HG03097 (cell line): Measurements from ENCODE around the gene NDUFB2.
"Not testable (repeated sequence)": the region's sequence is repeated elsewhere in the genome, so short reads cannot be mapped to it uniquely, and the experiment has no call there.

ENCODE experiments used
- ATAC-seq: cut with Tn5 transposase; IDR thresholded peaks from one replicate; pipeline ENCODE4 v1.9.1; 2021; ENCODE audit not compliant: unreplicated experiment, low FRiP score

The NDUFB2 gene

DNA sequence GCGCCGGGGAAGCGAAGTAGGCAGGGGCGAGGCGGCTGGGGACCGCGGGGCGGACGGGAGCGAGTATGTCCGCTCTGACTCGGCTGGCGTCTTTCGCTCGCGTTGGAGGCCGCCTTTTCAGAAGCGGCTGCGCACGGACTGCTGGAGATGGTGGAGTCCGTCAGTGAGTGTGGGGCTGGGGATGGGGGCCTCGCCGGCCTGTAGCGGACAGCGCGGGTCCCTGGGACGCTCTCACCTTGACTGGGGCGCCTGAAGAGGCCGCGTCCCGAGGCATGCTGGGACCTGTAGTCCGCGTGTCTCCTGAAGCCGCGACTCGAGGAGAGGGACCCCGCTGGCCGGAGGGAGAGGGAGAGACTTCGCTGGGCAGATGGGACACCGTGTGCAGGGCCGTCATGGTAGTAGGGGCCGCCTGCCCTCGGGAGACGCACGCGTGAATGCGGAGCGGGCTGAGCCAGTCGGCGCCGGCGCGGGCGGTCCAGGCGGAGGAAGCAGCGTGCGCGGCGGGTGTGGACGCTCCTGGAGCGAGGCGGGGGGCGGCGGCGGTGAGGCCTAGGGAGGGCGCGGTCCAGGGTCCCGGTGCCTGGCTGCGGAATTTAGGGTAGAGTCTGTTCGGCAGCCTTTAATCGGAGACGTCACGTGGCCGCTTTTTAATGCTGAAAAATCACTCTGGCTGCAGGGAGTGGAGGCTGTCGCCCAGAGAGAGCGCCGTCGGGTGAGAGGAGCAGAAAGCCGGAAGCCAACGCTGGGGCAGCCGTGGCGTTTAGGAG lies at the start of gene NDUFB2:
TSS of gene NDUFB2 (plus strand) at position 29 of the 767 bp plus-strand sequence. CDS start at position 66, 37 bp downstream.
- ATAC-seq, result peak; percentile 79

DNA sequence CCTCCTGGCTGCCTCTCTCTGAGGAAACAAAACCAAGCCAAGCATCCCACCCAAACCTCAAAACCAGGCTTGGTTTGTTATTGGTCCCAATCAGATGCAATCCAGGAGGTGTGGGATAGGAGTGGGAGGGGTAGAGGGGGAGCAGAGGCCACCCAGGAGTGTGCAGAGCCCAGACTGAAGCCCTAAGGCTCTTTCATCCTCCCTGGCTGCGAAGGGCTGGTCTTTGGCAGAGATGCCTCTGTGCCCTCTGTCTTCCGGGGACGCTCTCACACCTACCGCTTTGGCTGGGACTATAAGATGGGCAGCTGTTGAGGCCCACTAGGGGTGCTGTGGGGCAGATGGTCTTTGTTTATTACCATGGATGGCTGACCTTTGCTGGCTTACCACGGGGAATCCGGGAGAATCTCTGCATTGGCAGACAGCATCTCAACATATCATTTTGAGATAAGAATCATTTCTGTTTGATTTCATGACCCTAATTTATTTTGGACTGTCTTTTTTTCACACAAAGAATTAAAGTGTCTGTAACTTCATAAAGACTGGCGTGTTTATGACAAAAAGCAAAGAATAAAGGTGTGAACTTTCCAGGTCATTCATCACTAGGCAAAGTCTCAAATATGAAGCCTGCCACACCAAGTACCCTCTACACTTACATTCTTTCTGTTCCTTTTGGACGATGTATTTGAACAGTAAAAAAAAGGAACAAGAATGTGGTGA lies 49.4 kb upstream of the NDUFB2 start:
- ATAC-seq, result peak; percentile 82

DNA sequence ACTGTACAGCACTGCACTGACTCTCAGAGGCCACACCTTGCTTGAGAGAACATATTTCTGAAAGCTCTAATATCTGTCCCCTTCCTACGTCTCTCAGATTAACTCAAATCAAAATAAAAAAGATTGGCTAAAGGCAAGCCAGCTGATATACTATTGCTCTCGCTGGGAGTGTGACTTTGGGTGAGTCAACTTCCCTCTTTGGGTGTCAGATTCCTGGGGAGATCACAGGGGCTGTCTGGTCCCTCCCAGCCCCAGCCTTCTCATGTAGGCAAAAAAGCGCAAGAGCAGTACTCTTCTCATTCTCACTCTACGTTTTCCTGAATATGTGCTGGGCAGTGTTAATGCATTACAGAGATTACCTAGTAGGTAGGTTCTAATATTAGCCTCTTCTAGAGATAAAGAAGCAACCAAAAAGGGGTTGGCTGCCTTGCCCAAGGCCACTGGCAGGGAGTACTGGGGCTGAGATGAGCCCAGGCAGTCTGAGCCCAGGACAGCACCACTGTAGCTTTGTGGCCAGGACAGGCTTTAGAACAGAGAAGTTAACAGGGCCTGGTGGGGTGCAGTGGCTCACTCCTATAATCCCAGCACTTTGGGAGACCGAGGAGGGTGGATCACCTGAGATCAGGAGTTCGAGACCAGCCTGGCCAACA lies 46.8 kb upstream of the NDUFB2 start:
- no peak for ATAC-seq

DNA sequence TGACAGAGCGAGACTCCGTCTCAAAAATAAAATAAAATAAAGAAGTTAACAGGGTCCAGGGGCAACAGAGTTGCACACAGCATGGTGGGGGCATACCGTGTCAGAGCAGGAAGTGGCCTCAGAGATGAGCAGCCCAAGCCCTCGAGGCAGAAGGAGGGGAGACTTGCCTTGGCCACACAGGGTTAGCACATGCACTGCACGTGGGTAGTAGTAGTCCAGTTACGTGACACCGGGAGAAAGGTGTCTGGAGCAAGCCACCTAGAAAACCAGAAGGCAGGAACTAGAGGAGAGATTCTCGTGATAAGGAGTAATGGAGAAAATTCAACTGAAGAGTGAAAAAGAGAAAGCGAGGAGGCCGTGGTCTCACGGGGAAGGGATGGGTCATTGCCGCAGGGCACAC lies 46.1 kb upstream of the NDUFB2 start:
- ATAC-seq, result no peak

DNA sequence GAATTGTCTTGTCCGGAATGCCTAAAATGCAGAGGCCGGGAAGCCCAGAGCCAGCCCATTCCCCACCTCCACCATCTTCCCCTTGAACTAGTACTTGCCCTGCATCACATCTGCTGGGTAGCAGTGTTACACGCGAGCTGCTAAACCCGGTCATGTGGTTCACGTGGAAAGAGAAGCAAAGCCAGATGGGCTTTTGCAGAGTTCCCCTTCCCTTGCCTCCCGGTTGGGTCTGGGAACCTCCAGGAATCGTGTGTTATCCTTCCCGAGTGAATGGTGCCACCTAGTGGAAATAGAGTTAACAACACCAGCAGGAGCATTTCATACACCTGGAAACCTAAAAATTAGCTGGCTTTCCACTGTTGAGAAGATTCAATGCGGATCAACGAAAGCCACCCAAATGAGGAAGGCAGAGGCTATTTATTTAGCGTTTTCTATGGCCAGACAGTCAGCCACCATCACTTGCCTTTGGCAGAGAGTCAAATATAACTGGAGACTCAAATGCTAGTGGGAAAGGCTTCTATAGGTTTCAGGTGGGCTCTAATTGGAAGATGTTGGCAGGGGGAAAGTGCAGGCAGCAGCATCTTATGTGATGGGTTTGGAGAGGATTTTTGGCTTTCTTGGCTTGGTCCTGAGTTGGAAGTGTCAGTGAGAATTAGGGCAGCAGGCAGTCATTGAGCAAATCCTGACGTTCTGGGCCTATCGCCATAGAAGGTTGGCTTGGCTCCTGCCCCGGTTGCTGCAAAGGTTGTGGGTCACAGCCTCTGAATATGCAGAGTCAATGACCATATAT lies 43.0 kb upstream of the NDUFB2 start:
- no peak for ATAC-seq

DNA sequence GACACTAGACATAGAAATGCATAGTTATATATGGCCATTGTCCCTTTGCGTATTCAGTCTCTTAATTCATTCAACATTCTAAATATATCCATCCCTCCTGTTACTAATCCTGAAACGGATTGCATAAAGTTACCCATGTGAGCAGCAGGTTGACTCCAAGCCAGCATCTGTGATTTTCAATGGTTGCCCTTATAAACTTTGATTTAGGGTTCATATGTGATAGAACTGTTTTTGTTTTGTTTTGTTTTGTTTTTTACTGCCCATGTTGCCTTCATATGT lies 42.5 kb upstream of the NDUFB2 start:
- ATAC-seq, result no peak

DNA sequence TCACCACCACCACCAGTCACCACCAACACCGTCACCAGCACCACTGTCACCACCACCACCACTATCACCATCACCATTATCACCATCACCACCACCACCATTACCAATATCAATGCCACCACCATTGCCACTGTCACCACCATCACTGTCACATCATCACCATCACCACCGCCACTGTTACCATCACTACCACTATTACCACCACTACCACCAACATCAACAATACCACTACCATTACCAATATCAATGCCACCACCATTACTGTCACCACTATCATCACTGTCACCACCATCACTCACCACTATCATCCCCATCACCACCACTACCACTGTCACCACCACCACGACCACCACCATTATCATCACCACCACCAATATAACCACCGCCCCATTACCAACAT lies 41.8 kb upstream of the NDUFB2 start:
- ATAC-seq, result no peak

DNA sequence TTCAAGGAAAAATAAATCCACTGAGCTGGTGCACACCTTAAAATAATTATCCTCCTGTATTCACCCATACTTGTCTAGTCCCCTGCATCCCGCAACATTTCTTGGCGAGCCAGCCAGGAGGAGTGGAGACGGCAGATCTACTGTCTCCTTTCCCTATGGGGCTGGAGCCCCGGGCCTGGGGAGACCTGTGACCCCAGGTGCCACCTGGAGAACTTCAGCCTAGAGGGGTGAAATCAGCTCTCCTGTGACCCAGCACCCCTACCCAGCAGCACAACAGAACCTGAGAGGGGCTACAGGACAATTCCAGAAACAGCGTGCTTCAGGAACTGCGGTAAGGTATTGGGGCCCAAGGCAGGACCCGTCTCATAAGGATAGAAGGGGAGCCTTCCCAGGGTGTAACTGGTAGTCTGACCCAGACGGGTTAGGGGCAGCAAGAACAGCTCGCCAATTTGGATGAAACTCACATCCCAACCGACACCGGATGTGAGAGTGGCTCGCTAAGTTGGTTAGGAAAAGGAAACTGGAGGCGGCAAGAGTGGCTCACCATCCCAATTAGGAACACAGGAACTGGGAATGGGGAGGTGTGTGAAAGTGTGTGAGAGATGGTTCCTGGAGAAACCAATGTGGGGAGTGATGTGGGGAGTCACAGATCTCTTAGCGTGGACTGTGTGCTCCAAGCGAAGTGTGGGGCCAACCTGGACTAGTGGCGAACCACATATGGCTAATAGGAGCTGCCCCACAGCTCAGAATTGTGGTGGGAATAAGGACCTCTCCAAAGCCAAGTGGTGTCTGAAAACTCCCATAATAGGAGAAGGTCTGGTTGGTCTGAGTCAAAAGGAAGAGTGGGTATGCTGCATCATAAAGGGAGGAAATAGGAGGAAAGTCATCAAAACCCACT lies 40.7 kb upstream of the NDUFB2 start:
- no peak for ATAC-seq

DNA sequence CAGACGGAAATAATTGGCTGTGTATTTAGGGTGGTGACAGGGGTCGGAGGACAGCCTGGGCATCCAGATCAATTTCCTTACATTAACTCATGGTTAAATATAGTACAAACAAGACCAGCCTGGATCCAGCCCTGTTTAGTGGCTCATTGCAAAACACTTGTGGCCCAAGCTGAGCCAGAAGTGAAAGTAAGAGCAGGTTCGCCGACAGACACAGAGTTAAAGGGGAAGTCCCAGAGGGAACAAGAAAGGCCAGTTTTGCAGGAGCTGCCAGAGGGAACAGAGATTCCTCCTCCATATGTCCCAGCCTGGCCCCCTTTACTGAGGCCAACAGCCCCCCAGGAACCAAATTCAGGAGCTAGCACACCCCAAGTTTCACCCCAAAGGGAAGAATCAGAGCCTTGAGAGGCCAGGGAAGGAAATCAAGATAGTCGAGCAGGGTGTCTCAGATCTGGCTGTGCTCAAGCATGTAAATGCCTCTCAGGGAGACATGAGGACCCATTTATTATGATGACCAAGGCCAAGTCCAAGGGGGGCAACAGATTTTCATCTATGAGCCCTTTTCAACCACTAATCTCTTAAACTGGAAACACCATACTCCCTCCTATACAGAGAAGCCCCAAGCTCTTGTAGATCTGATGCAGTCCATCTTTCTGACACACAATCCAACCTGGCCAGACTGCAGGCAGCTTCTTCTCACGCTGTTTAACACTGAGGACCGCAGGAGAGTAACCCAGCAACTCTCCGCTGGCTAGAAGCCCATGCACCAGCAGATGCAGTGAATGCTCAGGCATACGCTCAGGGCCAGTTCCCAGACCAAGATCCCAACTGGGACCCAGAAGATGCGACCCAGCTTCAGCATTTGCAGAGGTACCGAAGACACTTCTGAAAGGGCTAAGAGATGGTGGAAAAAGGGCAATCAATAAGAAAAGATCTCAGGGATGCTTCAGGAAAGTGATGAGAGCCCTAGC lies 39.7 kb upstream of the NDUFB2 start:
- peak; percentile 69 for ATAC-seq

DNA sequence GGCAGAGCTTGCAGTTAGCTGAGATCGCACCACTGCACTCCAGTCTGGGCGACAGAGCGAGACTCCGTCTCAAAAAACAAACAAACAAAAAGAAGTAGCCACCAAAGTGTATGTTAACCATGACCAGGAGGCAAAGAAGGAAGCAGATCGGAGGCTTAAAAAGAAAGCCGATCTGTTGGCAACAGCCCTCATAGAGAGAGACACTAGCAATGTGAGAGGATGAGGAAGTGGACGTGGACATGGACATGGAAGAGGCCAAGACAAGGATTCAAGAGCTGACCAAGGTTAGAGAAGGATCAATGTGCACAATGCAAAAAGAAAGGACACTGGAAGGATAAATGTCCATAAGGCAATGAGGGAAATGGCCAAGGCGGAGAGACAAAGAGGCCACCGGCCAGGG lies 38.6 kb upstream of the NDUFB2 start:
- ATAC-seq, result no peak

DNA sequence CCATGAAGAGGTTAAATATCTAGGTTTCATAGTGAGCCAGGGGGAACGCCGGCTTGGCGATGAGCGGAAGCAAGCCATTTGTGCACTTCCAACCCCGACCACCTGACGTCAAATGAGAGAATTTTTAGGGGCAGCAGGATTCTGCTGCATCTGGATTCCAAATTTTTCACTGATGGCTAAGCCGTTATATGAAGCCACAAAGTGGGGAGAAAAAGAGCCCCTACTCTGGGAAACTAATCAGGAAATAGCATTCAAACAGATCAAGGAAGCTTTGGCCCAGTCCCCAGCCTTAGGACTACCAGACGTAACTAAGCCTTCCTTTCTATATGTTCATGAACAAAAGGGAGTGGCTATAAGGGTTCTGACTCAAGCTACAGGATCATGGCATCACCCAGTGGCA lies 36.7 kb upstream of the NDUFB2 start:
- no peak for ATAC-seq

DNA sequence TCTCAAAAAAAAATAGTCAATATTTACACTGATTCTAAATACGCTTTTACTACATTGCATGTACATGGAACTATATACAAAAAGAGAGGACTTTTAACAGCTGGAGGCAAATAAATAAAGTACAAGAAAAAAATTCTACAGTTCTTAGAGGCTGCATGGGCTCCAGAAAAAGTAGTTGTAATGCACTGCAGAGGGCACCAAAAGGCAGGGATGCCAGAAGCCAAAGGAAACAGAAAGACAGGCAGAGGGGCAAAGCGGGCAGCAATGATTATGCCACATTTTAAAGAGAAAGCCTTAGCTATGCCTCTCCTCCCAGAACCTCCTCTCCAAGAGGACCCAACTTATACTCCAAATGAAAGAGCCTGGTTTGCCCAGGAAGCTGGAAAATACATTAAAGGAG lies 35.4 kb upstream of the NDUFB2 start:
- no peak for ATAC-seq

DNA sequence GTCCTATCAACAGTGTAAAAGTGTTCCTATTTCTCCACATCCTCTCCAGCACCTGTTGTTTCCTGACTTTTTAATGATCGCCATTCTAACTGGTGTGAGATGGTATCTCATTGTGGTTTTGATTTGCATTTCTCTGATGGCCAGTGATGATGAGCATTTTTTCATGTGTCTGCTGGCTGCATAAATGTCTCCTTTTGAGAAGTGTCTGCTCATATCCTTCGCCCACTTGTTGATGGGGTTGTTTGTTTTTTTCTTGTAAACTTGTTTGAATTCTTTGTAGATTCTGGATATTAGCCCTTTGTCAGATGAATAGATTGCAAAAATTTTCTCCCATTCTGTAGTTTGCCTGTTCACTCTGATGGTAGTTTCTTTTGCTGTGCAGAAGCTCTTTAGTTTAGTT lies 33.6 kb upstream of the NDUFB2 start:
- not testable (repeated sequence) for ATAC-seq

DNA sequence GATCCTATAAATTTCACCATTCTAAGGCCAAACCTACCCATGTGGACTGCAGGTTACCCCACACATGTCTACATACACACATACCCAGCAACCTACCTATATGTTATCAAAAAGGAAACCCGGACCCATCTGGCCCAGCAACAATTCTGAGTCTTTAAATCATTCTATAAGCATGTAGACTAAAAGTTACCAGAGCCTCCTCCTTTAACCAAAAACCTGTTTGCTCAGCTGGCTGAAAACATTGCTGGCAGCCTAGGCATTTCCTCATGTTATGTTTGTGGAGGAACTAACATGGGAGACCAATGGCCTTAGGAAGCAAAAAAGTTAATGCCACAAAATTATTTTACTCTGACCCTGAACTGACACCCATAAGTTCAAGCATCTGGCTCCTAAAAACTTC lies 29.0 kb upstream of the NDUFB2 start:
- no peak for ATAC-seq

DNA sequence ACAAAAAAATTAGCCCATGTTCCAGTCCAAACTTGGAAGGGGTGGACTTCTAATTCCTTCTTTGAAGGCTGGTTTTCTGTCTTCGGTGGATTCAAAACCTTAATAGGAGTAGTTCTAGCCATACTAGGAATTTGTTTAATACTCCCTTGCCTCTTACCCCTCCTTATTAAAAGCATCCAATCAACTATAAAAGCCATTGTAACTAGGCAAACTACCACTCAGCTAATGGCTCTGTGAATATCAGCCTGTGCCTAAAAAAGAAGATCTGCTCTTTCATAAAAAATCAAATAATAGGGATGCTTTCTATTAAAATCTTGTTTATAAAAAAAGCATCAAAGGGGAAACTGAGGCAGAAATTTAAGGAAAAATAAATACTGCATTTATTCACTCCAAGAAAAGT lies 27.9 kb upstream of the NDUFB2 start:
- ATAC-seq, result no peak

DNA sequence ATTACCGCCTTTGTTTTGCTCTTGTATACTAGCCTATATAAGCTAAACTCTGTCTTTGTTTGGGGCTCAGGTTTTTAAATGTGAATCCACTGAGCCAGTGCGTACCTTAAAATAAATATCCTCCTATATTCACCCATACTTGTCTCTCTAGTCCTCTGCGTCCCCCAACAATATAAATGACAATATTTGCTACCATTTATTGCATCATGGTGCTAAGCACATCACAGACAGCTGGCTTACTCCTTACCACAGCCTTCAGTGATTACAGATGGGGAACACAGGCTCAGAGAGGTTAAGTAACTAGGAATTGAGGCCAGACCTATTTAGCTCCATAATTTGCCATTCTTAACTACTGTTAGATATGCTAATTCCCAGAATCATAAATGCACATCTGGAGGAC lies 27.2 kb upstream of the NDUFB2 start:
- ATAC-seq, result no peak

DNA sequence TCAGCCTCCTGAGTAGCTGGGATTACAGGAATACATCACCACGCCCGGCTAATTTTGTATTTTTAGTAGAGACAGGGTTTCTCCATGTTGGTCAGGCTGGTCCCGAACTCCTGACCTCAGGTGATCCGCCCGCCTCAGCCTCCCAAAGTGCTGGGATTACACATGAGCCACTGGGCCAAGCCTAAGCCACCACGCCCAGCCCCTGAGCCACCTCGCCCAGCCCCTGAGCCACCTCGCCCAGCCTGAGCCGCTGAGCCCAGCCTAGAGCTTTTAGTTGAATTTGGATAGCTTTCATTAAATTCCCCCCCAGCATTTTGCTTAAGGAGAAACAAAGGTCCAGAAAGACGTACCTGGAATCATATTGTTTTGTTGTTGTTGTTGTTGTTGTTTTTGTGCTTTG lies 26.6 kb upstream of the NDUFB2 start:
- not testable (repeated sequence) for ATAC-seq

DNA sequence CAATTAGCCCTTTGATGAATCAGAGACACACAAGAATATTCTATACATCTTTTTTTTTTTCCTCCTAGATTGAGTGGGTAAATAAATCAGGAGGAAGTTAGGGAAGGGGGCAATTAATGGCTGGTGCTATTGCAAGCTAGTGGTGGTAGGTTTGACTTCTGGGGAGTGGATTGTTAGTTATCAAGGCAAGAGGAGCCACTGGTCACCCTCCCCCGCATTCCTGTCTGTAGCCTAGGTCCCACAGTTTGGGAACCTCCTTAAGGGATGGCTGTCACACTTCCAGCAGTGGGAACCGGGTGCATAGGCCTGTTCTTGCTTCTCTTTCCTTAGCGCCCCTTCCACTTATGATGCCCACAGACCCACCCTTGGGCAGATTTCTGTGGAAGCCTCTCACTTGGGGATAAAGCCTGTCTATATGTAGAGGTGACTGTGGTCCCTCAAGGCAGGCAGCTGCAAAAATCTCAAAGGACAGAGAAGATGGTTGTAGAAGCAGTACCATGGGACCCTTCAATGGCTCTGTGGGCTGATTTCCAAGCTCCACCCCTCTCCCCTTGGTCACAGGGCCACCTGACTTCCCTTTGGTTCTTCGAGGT lies 26.1 kb upstream of the NDUFB2 start:
- ATAC-seq, result no peak

DNA sequence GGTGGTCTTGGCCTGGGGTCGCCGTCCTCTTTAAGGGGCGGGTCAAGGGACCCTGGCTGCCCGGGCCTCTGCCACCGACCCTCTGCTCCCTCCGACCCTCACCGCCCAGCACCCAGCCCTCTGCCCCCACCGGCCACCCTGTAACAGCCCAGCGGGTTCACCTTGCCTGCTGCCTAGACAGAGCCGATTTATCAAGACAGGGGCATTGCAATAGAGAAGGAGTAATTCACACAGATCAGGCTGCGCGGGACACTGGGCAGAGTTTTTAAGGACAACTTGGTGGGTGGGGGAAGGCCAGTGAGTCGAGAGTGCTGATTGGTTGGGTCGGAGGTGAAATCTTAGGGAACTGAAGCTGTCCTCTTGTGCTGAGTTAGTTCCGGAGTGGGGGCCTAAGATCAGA lies 24.5 kb upstream of the NDUFB2 start:
- ATAC-seq, result no peak
